Sciatic nerve (tissue), 2 donors: ENCODE data around the gene BMS1. TPM values are rescaled to one million over a fixed set of nuclear protein-coding genes. Genes with fewer than 3 reads are reported as not detected.
"Not testable (repeated sequence)": the region's sequence is repeated elsewhere in the genome, so short reads cannot be mapped to it uniquely, and the experiment has no call there.

Experiments used
- ATAC-seq: fragments of 200-7000 bp; cut with Tn5 transposase; one replicate; pipeline ENCODE4 v1.9.1; 2020; ENCODE audit warnings: mild to moderate bottlenecking, moderate library complexity
- DNase-seq: peaks from one replicate; pipeline ENCODE4 v3.0.0-alpha.2; 2020; ENCODE audit warnings: low spot score
- intact Hi-C: fragments of 100-400 bp; cut with DNase I; formaldehyde crosslinking; loops from one replicate; pipeline ENCODE4 v1.14.2; 2022
- total RNA-seq: library from RNA; stranded (reverse); fragmentation: NEBNext Ultra II Directional; extraction: Animal tissue kit (Norgen Biotek cat#: 25700); gene quantifications from one replicate; pipeline ENCODE4 v1.2.1, GENCODE V29; 2021
- donor health status: DM: no; HTN: no; CAD: no.
- donor health status: DM: no; HTN: no; CAD: no.

BMS1 gene
- total RNA-seq, 1 donor from 2014 or later, result 13.1 TPM

GRCh38 chr10:42844810-42845209, 62.2 kb downstream of the BMS1 start:
- ATAC-seq, DNase-seq, intact Hi-C loops: not testable (repeated sequence)

DNA sequence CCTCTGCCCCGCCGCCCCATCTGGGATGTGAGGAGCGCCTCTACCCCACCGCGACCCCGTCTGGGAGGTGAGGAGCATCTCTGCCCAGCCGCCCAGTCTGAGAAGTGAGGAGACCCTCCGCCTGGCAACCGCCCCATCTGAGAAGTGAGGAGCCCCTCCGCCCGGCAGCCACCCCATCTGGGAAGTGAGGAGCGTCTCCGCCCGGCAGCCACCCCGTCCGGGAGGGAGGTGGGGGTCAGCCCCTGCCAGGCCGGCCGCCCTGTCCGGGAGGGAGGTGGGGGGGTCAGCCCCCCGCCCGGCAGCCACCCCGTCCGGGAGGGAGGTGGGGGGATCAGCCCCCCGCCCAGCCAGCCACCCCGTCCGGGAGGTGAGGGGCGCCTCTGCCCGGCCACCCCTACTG, 64.7 kb downstream of the BMS1 start:
- intact Hi-C loops, ATAC-seq, DNase-seq: not testable (repeated sequence)

DNA sequence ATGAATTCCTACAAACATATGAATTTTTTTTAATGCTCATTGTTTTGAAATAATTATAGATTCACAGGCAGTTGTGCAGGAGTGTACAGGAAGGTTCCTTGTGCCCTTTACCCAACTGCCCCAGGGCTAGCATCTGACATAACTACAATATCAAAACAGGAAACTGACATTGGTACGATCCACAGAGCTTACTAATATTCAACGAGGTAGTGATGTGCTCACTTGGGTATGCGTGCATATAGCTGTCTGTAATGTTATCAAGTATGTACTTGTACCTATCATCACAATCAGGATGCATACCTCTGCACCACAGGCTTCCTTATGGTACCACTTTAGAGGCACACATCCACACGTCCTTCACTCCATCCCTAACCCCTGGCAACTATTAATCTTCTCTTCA, 68.3 kb downstream of the BMS1 start:
- ATAC-seq, result no peak

DNA sequence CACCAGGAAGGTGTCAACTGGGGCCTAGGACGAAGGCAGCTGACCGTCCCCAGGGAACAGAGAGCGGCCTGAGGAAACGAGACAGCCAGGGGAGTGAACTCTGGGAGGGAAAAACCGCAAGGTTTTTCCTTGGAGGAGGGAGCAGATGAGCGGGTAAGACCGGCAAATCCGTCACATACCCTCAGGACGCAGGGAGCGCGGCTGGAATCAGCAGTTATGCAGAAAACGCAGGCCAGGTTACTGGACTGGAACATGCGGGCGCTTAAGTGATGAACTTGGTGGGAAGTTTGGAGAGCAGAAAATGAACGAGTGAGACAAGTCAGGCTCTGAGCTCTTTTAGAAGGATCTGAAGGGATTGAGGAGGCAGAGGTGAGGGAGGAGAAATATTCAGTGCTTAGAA, 76.7 kb downstream of the BMS1 start:
- ATAC-seq, result no peak
- intact Hi-C loops, result no loop called here
- DNase-seq, result no peak

More for the DNA sequence above, 68.3 kb downstream of the BMS1 start:
- DNase-seq, result no peak
- intact Hi-C loops, result no loop called here

DNA sequence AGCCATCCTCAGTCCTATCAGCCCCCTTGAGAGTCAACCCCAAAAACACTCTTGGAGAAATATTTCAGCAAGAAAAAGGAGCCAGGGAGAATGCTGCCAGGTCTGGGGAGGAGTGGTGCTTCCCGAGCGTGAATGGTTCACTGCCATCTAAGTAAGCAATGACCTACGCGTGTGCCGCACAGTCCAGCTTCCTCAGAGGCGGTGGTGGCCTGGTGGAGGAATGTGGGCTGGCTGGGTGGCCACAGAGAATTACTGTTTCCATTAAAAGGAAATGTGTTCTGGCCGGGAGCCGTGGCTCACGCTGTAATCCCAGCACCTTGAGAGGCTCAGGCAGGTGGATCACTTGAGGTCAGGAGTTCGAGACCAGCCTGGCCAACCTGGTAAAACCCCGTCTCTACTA, 77.4 kb downstream of the BMS1 start:
- DNase-seq, intact Hi-C loops, ATAC-seq: not testable (repeated sequence)

GRCh38 chr10:42862801-42863200, 80.2 kb downstream of the BMS1 start:
- ATAC-seq, DNase-seq, intact Hi-C loops: not testable (repeated sequence)

DNA sequence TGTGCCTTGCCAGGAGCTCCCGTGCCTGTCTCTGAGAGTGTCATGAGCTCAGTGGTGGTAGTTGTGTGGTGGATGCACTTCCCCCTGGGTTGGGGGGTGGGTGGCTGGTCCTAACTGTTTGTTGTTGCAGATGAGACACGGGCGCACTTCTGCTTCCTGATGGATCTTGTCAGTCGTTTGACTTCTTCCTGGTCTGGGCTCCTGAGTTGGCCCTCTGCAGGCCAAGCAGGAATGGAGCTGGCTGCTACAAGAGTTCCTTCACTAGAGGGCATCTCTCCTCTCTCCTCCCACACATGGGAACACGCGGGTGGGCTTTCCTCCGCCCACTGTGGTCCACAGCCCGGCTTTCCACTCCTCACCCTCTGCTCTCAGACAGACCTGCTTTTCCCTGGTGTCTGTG, 82.0 kb downstream of the BMS1 start:
- intact Hi-C loops, result no loop called here
- no peak for ATAC-seq

DNA sequence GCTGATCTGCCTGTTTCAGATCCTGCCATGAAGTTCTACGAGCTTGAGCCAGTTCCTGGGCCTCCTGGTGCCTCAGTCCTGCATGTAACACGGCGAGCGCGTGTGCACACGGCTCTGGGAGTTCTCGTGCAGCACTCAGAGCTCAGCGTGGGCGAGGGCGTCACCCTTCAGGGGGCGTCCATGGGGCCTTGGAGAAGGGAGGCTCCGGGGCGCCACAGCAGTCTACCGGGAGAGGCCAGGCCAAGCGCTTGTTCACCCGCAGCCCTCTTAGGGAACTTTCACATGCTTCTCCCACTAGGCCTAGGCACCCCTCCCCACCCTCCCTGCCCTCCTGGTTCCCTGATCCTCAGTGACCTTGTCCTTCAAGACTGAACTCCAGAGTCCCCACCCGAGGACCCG, 83.1 kb downstream of the BMS1 start:
- DNase-seq (no peak), ATAC-seq (no peak)
- intact Hi-C loops, result no loop called here

More for the DNA sequence above, 82.0 kb downstream of the BMS1 start:
- DNase-seq, result no peak

DNA sequence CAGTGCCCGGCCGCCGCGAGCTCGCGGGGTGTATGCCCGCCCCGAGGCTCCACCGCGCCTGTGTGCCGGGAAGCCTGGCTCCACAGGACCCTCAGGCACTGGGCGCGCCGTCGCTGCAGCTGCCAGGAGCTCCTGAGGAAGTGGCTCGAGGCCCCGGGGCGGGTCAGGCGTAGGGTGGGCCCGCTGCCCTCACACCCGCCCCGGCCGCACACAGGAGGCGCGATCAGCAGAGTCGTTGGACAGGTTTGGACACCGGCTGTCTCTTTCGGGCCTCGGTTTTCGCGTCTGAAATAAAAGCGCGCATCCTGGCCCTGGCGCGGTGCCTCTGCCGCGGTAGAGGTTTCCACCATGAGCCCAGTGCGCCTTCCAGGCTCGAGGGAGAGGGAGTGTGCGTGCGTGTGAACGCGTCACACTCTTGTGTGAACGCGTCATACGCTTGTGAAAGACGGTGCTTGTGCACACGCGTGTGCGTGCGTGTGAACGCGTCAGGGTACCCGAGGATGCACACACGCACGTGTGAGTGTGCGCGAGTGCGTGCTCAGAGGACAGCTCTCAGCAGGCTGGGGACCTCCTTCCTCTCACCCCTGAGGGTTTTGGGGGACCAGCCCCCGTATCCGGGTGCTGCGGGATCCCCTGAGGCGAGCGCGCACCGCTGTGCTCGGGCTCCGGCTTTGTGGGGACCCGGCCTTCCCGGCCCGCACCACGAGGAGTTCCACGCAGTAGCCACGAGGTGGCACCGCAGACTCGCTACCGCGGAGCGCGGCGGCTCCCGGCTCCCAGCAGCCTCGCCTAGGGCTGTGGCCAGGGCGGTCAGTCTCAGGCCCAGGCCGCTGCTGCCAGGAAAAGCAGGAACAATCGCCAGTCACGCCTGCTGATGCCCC, 83.8 kb downstream of the BMS1 start:
- DNase-seq (peak; percentile 88), ATAC-seq (peak; percentile 98)
- intact Hi-C loops, result no loop called here

DNA sequence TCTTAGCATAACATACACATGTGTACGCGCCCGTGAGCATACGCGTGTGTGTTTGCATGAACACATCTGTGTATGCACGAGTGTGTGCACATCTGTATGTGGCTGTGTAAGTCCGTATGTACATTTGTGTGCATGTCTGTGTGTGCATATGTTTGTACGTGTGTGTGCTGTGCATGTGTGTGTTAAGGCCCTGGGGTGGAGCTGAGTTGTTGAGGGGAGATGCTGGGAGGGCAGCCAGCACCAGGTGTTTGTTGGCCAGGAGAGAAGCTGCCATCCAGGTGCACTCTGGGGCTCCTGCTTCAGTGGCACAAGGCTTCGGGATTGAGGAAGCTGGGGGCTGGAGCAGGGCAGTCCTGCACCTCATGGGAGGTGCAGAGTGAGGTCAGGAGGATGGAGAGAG, 85.0 kb downstream of the BMS1 start:
- no peak for DNase-seq
- intact Hi-C loops, result no loop called here
- ATAC-seq, result no peak

DNA sequence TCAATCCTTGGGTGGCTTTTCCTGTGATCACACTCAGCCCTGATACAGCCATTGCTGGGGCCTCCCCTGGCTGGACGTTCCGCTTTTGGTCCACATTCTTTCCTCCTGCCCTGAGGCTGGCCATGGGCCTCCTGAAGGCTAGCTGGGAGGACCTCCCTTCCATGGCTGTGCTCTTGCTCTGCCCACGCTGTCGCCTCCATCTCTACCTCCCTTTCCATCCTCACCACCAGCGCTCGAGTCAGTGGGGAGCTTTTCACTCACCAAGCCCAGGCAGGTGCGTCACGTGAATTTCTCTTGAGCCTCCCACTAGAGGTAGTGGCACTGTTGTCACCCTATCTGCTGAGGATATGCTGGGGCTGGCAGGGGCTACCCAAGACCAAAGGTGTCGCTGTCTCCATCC, 85.9 kb downstream of the BMS1 start:
- no peak for DNase-seq
- intact Hi-C loops, result no loop called here
- no peak for ATAC-seq

DNA sequence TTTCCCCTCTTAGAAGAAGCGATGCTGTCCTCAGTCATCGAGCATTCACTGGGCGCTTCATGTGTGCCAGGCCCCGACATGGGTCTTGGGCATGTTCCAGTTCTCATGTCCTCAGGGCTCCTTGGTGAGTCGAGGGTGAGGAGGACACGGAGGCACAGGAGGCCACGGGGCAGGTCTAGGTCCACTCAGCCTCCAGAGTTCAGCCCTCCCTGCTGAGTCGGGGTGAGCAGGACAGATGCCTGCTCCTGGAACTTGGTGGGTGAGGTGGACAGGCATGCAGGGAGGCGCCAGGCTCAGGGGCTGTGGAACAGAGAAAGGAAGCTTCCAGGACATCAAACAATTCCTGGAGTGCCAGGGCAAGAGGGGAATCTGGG, 87.4 kb downstream of the BMS1 start:
- ATAC-seq, result no peak
- DNase-seq, result no peak
- intact Hi-C loops, result loop anchor here (5.0 kb wide), 1 partner anchor 237 kb away; no protein-coding TSS in a partner anchor

DNA sequence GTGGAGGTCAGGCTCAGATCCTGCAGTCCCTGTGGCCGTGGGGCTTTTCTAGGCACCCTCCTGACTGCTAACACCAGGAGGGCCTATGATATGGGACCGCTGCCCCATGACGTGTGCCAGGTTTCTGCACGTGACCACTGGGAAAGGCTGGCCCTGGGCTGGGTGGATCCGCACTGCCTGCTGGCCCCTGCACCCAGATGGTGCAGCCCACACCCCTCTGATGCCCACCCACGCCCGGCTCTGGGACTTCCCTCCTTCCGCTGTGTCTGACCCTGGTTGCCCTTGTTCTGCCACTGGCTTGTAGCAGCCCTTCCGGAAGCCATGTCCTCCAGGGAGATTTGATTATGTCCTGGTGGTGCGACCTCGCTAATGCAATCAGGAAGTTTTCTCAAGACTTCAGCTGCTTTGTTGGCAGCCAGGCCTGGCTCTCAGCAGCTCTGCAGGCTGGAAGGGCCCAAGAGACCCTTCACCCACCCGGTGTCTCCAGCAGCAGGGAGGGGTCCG, 88.6 kb downstream of the BMS1 start:
- DNase-seq, ATAC-seq: not testable (repeated sequence)
- intact Hi-C loops, result loop anchor here (5.0 kb wide), 1 partner anchor 236 kb away; no protein-coding TSS in a partner anchor

DNA sequence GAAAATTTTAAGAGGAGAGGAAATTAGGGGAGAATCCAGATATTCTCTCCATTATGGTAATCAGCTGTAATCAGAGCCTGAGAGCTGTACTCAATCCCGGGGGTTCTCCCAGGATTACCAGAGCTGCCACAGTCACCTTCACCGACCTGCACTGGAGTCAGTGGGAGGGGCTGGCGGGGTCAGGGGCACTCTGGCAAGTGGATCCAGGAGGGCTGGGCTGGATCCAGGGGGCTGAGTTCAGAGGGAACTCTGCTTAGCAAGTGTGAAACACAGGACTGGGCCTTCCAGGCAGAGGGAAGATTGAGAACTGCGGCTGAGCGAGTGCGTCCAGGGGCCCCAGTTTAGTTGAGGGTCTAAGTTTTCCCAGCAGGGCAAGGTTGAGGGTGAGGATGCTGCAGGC, 89.2 kb downstream of the BMS1 start:
- DNase-seq (no peak), ATAC-seq (no peak)
- intact Hi-C loops, result loop anchor here (5.0 kb wide), 1 partner anchor 235 kb away; no protein-coding TSS in a partner anchor

DNA sequence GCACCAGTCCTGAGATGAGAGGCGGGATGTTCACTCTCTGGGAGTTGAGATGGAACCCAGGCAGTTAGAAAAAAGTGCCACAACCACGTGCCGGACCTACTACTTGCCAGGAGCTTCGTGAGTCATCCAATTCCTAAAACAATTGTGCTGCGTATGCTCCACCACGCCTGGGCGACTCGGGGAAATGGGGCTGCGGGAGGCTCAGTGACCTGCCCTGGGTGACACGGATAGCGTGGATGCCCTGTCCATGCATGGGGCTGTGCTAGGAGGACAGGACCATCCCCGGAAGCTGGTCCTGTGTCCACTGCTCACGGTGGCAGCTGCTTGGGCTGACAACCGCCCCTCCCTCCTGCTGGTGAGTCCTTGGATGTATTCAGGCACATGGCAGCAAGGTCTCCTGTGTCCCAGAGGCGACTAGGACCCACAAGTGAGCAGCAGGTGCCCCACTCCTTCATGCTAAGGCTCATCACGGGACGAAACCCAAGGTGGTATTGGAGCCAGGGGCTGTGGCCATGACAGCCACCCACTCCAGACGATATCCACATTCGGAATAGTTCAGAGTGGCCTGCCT, 90.4 kb downstream of the BMS1 start:
- intact Hi-C loops, result loop anchor here (5.0 kb wide), 1 partner anchor 234 kb away; no protein-coding TSS in a partner anchor
- ATAC-seq, result no peak

DNA sequence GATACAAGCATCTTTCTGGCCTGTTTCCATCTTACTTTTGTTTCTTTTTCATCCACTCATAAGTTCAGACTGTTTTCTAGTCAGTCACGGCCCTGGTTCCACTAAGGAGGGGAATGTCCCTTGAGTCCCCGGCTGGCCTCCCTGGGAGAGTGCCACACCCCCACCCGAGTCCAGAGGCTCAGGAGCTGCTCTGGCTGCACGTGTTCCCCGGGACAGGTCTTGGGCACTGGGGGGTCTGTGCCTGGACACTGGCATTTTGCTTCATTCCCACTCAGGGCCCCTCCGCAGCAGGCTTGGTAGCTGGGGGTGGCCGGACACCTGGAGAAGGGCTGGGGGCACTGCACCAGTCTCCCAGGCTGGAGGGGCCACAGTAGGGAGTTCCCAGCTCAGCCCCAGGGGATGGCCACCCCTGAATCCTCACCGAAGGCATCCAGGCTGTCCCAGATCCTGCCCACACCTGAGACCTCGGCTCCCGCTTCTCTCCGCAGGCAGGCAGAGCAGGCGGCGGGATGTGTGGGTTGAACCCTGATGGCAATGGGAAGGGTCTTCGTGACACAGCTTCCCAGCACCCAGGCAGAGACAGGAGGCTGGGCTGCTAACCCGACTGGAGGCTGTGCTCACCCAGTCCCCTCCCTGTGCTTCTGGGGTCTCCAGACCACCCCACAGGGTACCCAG, 92.3 kb downstream of the BMS1 start:
- DNase-seq (no peak), ATAC-seq (no peak)
- intact Hi-C loops, result loop anchor here (5.0 kb wide), 1 partner anchor 232 kb away; no protein-coding TSS in a partner anchor

More for the DNA sequence above, 90.4 kb downstream of the BMS1 start:
- no peak for DNase-seq

DNA sequence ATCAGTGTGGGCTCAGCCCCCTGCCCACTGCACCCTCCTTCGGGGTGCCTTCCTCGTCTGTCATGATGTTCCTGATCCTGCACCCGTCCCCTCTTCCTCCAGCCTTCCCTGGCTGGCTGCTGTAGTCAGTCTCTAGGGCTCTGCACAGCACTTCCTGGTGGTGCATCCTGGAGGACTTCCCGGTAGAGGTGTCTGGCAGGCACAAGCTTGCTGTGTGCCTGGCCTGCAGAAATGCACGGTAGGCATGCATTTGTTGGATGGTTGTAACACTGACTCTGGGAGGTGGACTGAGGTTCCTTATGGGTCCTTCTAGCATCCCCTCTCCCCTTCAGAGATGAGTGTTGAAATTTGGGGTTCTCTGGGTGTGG, 92.8 kb downstream of the BMS1 start:
- intact Hi-C loops, result no loop called here
- ATAC-seq (no peak), DNase-seq (no peak)

DNA sequence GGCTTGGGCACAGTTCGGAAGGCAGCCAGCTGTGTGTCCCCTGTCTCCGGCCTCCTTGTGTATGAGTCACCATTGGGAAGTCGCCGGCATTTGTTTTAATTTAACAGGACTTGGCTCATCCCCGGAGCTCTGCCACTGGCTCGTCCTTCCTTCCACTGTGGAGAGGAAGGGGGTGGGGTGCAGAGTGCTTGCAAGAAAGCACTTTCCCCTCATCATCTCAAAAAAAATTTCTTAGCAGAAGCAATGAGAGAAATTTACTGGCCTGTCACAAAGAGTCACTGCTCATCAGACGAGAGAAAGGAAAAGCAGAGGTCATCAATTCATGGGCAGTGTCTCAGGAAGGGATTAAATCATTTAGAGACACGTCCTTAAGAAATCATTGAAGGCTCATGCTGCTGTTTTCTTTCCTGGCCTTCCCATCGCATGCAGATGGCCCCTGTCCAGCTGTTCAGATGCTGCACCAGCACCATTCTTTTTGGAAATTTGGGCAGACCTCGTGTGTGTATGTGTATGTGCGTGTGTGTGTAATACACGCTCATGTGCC, 93.3 kb downstream of the BMS1 start:
- intact Hi-C loops, result no loop called here
- DNase-seq, result no peak

GRCh38 chr10:42876476-42876875, 93.9 kb downstream of the BMS1 start:
- DNase-seq (no peak), ATAC-seq (no peak)
- intact Hi-C loops, result no loop called here

More for the DNA sequence above, 93.3 kb downstream of the BMS1 start:
- ATAC-seq, result no peak
